Medulla oblongata (tissue), 1 donor: ENCODE data around the gene BET1L.
A peak's percentile ranks its signal among the peaks of the same experiment; 100 is the strongest.
"Not testable (repeated sequence)": the region's sequence is repeated elsewhere in the genome, so short reads cannot be mapped to it uniquely, and the experiment has no call there.

Experiments used
- DNase-seq: peaks from one replicate; pipeline ENCODE4 v3.0.0-alpha.2; 2015; ENCODE audit errors: extremely low spot score

The BET1L gene, protein sequence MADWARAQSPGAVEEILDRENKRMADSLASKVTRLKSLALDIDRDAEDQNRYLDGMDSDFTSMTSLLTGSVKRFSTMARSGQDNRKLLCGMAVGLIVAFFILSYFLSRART

DNA sequence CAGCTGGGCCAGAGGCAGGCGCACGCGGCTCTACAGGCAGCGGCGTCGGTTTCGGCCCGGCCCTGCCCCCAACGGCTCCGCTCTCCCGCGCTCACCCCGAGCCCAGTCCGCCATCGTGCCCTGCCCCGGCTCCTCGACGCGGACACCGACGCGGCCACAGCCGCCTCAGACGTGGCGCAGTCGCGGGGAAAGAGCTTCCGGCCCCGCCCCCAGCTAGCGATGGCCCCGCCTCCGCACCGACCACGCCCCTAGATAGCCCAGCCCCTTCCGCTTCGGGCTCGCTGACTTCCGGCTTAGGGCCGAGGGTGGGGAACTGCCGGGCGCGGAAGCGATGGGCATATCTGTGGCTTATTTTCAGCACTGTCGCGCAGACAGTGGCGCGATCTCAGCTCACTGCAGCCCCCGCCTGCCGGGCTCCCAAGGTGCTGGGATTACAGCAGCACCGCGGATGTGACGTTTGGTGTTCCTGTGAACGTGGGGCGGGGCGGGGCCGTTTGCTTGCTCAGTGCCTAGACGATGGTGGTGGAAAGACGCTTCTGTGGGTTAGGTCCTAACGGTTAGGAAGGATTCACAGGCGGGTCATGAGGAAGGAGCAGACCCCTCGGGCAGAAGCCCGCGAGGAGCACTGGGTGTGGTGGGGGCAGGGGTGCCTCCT is at the start of gene BET1L, which contains the start of gene RIC8A:
BET1L (minus strand) TSS at position 192 of the 655 bp plus-strand sequence; CDS start at position 114, 78 bp downstream.
RIC8A (plus strand) TSS at position 501 of the 655 bp plus-strand sequence. CDS start 1,147 bp downstream, outside the sequence.
- DNase-seq, result peak; percentile 98

DNA sequence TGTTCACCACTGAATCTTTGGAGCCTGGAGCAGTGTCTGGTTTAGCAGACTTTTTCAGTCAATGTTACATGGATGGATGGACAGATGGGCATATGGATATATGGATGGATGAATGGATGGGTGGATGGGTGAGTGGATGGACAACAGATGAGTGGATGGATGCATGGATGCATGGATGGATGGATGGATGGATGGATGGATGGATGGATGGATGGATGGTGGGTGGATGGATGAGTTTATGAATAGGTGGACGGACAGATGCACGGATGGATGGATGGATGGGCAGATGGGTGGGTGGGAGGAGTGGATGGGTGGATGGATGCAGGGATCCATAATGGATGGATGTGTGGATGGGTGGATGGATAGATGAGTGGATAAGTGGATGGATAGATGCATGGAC is 48.6 kb upstream of the BET1L start:
- no peak for DNase-seq

DNA sequence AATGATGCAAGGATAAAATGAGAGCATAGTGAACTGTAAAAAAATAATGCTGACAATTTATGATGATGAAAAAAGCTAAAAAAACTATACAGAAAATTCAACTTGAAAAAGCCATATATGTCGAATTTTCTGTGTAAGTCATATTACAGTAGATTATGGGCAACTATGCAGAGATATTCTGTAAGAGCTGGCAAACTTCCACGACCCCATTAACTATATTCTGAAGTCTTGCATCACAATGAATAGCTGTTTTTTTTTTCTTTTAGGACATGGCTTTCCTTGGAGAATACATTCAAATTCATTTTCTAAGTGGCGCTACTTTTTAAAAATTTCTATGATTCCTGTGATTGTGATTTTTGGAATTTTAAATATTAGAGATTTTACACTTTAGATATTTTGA is 48.0 kb upstream of the BET1L start:
- no peak for DNase-seq

DNA sequence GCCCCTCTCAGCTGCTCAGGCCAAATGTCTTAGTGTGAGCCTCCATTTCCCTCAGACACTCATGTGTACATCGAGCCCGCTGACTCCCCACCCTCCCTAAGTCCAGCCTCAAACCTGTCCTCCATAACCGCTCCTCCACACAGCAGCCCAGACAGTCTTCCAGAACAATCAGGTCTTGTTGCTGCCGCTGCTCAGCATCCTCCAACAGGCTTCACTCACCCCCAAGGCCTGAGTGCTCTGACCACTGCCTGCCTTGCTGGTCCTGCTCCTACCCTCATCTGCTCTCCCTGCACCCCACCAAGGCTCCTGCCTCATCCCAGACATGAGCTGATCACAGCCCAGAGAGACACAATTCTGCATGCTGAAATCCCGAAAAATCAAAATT is 46.7 kb upstream of the BET1L start:
- no peak for DNase-seq

DNA sequence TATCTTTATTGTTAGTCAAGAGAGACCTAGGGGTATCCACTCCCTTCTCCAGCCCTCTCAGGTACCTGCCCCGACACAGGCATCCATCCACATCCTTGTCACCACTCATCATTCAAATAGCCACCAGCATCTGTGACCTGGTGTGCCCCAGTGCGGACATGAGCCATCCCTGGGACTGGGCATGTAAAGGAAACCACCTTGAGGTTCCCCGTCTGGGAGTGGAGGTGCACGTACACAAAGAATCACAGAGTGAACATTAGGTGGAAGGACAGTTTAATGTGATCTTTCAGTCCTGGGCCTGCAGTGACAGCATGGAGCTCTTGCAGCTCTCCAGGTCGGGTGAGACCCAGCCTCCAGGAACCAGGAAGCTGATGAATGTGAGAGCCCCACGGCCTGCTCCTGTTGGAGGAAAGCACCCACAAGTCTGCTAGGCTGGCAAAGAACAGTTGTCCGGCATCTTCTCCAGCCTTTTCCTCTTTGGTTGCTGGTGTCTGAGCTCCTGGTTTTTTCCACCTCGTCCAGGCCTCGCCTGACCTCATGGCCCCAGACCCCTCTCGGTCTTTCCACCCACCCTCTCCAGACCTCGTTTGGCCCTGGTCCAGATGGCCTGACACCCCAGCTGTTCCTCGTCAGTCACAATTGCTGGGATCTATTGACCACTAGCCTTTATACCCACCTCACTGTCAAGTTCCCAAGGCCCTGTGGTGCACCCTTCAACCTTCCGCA is 46.1 kb upstream of the BET1L start:
- DNase-seq, result no peak

DNA sequence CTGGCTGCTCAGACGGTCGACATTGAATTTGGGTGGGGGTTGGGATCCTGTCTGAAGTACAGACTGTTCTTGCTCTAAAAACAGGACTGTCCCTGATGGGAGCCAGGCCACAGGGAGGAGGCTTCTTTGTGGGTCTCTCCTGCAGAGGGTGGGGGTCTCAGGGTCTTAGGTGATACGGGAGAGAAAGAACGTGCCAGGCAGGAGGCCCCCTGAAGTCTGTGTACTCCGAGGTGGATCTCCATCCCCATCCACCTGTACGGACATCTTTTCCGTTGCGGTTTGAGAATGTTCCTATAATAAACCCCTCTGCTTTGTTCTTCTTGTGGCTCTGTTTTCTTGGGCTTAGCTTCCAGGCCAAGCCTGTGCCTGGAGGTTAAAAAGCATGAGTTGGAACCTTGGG is 45.5 kb upstream of the BET1L start:
- DNase-seq, result no peak

DNA sequence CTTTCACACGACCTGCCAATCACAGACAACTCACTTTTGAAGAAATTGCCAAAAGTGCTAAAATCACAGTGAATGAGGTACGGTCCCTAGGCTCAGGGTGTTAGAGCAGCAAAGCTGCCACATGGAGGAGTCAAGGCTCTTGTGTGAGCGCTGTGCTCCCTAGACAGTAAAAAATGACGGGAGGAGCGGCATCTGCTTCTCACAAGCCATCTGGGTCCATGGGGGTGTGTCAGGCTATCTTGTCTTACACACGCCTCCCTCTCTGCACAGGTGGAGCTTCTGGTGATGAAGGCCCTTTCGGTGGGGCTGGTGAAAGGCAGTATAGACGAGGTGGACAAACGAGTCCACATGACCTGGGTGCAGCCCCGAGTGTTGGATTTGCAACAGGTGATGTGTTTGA is 44.4 kb upstream of the BET1L start:
- DNase-seq, result no peak

DNA sequence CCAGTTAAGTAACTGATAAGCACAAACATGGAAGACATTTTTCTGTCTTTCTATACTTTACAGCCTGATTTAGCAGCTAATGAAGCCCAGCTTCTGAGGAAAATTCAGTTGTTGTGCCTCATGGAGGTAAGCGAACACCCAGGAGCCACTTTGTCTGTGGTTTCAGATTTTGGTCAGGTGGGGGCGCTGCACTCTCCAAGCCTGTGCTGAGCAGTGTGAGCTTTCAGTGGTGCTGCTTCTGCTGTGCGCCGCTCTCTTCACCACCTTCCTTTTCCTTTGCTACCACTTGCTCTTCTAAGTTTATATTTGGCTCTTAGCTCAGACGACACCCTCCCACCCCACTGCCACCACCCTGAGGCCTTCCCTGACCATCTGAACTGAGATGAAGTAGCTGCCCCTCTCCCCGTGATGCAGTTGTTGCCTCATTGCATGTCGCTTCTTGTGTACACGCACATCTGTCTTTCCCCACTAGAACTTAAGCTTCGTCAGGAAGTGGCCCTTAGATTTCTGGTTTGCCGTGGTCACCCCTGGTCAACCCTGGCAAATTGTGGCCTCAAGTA is 43.6 kb upstream of the BET1L start:
- peak; percentile 45 for DNase-seq

DNA sequence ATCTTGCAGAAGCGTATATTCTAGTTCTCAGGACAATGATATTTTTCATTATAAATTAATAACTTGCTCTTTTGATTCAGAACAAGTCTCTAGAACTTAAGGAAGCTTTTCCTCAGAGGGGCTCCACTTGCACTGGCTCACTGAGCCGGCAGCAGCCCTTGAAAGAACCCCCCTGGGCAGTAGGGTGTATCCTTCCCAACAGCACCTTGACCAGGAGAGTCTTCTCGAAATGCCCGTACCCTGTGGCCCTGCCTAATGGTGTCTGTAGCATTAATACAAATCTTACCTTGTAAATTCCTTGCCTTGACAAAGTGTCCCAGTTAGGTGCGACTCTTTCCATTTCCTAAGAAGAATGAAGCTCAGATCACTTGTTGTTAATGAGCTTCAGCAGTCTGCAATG is 43.1 kb upstream of the BET1L start:
- no peak for DNase-seq

DNA sequence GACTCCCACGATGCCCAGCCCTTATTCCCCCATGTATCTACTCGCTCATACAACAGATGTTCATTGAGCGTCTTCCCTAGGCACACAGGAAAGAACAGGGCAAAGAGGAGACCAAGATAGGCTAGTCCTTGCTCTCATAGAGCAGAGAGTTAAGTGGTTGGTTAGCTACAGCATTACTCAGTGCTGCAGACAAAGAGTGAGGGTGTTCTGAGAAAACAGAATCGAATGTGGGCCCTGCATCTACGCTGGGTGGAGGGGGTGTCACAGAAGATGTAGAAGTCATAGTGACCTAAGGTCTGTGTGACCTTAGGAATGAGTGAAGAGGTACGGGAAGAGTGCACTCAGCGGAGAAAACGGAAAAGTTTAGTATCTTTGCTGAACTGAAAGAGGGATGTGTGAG is 41.9 kb upstream of the BET1L start:
- DNase-seq, result no peak

DNA sequence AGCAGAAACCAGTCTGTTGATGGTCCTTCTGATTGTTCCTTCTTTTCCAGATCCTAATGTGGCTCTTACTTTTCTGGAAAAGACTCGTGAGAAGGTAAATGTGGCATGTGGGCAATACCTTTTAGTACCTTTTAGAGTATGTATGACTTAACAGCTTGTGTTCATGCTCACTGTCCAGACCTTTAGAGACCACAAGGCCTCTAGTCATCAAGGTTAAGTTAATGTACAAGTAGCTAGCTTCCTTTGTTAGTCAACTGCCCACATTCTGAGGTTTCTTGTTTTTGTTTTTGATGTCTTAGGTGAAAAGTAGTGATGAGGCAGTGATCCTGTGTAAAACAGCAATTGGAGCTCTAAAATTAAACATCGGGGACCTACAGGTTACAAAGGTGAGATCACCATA is 37.2 kb upstream of the BET1L start:
- no peak for DNase-seq

DNA sequence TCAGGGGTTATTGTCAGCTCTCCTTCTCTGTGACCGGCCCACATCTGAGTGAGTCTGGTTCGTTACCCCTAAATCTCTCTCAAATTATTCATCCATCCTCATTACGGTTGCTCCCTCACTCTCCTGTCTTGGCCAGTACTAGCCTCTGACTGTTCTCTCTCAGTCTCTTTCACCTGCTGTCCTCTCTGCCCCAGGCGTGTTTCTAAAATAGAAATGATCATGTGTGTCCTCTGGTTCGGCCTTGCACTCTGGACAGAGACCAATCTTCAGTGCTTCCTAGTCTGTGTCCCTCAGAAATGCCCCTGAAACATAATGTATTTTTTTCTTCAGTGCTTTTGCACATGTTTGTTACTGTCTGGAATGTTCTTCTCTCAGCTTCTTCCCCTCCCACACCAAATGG is 34.4 kb upstream of the BET1L start:
- no peak for DNase-seq

DNA sequence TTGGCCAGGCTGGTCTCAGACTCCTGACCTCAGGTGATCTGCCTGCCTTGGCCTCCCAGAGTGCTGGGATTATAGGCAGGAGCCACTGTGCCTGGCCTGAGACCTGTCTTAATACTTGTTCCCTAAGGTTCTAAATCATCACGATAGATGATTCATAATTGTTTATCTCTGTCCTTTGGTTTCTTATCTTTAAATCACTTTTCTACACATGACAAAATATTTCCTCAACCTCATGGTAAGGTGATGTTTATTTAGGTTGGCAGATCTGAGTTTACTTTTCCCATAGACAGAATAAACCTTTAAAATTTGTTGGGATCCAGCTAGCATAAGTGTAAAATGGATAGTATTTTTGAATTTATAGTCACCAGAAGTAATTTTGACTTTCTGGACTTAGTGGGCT is 33.1 kb upstream of the BET1L start:
- no peak for DNase-seq

DNA sequence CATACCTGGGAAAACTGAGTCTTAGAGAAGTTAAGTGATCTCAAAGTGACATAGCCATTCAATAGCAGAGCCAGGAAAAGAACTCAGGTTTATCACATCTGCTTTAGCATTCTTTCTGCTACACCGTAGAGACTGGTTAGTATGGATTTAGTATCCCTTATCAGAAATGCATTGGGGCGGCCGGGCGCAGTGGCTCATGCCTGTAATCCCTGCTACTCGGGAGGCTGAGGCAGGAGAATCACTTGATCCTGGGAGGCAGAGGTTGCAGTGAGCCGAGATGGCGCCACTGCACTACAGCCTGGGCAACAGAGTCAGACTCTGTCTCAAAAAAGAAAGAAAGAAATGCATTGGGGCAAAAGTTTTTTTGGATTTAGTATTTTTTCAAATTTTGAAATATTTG is 31.1 kb upstream of the BET1L start:
- DNase-seq, result not testable (repeated sequence)

DNA sequence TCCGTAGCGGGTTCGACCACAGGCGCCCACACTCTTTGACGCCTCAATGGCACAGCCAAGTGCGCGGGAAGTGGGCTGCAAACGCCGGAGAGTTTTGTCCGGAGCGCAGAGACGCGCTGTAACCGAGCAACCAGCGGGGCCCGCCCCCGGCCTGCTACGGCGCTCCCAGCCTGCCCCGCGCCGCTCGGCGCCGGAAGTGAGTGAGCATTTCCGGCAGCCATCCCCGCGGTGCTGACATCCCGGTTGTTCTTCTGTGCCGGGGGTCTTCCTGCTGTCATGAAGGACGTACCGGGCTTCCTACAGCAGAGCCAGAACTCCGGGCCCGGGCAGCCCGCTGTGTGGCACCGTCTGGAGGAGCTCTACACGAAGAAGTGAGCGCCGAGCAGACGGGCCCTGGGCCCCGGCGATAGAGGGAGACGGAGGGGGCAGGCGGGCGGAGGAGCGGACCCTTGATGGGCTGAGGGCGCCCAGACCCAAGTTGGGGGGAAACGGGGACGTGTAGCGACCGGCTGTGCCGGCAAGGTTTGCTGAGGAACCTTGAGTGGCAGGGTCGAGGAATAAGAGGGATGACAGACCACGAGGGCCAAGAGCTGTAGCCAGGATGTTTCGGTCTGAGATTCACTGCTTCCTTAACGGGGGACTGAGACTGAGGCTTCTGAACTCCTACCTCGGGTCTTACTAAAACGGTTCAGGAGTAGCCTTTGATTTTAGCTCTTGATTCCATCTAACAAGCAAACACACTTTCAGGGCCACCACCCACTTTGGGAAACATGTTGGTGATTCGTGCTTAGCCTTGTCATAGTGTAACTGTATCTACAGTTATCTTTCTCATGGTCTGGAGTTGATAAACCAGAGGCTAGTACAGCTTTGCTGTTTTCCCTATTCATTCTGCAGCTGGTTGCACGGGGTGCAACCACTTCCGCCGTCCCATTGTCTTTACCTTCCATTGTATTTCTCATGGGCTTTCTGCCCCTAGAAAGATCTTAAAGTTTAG is 29.9 kb upstream of the BET1L start, which contains the start of gene PSMD13:
PSMD13 (plus strand) TSS at position 203 of the 994 bp plus-strand sequence; CDS start at position 277, 74 bp downstream.
- peak; percentile 81 for DNase-seq

DNA sequence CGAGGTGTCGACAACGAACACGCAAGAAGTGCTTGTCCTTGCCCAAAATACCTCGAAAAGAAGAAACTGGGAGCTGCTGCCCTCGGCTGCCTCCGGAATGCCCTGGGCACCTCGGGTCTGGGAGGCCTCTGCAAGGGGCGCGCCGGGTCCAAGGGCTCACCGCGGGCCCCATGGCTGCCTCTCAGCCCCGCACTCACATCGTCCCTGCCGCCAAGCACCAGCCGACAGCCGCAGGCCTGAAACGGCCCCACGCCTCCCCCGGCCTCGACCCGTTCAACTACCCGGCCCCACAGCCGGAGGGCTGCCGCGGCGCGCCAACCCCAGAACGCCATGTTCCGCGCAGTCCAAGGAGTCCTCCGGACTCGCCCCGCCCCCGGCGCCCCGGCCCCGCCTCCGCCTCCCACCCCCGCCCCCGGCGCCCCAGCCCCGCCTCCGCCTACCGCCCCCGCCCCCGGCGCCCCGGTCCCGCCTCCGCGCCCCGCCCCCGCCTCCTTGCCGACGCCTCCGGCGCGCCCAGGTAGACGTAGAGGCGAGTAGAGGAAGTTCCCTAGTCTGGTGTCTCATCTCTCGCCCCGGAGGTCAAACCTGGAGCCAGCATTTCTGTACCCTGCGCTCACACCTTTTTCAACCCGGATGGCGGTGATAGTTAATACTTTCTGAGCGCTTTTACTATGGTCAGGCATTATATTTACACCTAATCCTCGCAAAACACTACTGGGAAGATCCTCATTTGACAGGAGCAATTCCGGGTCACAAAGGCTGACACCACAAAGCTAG is 29.0 kb upstream of the BET1L start, which contains the start of gene SIRT3:
SIRT3 (minus strand) TSS at position 346 of the 777 bp plus-strand sequence; CDS start at position 332, 14 bp downstream.
- peak; percentile 71 for DNase-seq

DNA sequence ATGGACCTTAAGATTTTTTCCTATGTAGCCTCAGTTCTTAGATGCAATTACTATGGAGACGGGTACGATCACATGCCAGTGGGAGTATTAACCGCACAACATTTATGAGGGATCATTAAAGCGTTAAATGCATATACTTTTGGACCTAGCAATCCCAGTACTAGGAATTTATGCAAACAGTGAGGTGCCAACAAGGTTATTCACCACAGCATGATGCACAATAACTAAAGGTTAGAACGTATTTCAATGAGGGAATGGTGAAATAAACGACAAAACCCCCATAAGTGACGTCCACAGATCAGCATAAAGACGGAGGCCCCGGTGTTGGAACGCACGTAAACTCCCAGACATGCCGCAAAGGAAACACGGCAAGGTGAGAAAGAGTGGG is 28.4 kb upstream of the BET1L start:
- DNase-seq, result peak; percentile 21

DNA sequence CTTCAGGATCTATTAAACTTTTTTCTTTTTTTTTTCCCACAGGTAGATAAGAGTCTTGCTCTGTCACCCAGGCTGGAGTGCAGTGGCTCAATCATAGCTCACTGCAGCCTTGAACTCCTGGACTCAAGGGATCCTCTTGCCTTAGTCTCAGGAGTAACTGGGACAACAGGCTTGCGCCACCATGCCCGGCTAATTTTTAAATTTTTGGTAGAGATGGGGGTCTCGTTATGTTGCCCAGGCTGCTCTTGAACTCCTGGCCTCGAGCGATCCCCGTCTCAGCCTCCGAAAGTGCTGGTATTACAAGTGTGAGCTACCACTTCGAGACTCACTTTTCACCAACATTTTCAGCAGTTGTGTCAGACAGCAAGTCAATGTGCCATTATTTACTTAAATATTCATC is 28.0 kb upstream of the BET1L start:
- no peak for DNase-seq

DNA sequence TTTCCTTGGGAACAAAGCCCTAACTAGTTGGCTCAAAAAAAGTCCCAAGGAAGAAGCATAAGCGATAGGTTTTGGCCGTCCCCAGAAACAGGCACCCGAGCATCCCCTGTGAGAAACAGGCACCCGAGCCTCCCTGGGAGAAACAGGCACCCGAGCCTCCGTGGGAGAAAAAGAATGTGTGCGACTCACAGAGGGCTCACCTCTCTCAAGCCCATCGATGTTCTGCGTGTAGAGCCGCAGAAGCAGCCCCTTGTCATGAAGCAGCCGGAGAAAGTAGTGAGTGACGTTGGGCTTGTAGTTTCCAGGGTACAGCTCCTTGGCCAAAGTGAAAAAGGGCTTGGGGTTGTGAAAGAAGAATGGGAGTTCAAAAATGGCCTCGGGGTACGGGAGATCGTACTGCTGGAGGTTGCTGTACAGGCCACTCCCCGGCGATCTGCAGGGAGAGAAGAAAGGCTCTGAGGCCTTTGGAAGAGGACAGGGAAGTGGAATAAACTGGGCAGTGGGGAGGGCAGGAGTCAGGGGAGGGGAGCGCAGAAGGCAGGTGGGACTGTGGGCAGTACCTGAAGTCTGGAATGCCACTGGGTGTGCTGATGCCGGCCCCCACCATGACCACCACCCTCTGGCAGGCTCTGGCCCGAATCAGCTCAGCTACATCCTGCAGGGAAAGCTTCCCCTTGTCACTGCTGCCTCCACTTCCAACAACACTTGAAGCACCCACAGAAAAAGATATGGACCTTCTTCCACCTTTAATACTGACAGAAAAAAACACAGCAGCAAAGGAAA is 25.8 kb upstream of the BET1L start:
- DNase-seq, result no peak

DNA sequence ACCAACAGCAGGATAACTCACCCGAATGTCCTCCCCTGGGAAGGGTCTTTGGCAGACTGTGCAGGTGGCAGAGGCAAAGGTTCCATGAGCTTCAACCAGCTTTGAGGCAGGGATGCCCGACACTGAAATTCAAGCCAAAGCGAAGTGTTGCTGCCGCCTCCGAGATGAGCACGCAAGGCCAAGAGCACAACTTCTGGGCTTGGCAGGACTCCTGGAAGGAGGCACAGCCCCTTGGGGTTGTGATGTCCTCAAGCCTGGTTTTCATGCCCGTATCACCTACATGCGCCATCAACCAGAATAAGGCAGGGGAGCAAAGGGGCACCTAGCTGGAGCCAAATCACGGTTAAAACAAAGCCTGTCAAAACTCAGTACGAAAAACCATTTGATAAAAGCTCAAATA is 23.2 kb upstream of the BET1L start:
- DNase-seq, result no peak
